ENCODE results near the gene SLC7A6.
"Not testable (repeated sequence)": the region's sequence is repeated elsewhere in the genome, so short reads cannot be mapped to it uniquely, and the experiment has no call there.

Gene SLC7A6

GRCh38 chr16:68284847-68285246, 20.5 kb downstream of the SLC7A6 start:
- FAIRE-seq: no peak

GRCh38 chr16:68285683-68286082, 21.4 kb downstream of the SLC7A6 start:
- no peak for FAIRE-seq

- no peak for FAIRE-seq
These were observed 22.1 kb downstream of the SLC7A6 start for GRCh38 chr16:68286153-68287074.

- FAIRE-seq: no peak
These were observed 23.2 kb downstream of the SLC7A6 start for GRCh38 chr16:68287276-68288251.

- no peak for FAIRE-seq
These were observed 23.9 kb downstream of the SLC7A6 start for GRCh38 chr16:68288252-68288650.

- not testable (repeated sequence) for FAIRE-seq
These were observed 24.5 kb downstream of the SLC7A6 start for GRCh38 chr16:68288796-68289195.

GRCh38 chr16:68289202-68289601, 24.9 kb downstream of the SLC7A6 start:
- FAIRE-seq: no peak

GRCh38 chr16:68289621-68290329, 25.4 kb downstream of the SLC7A6 start:
- no peak for FAIRE-seq

- FAIRE-seq: no peak
These were observed 26.1 kb downstream of the SLC7A6 start for GRCh38 chr16:68290450-68290849.

- FAIRE-seq: no peak
These were observed 26.9 kb downstream of the SLC7A6 start for GRCh38 chr16:68291227-68291626.

- FAIRE-seq: no peak
These were observed 28.1 kb downstream of the SLC7A6 start for GRCh38 chr16:68292425-68292824.

GRCh38 chr16:68296291-68296690, 32.0 kb downstream of the SLC7A6 start:
- no peak for FAIRE-seq

- no peak for FAIRE-seq
These were observed 32.4 kb downstream of the SLC7A6 start for GRCh38 chr16:68296693-68297092.

GRCh38 chr16:68297908-68298307, 33.6 kb downstream of the SLC7A6 start:
- no peak for FAIRE-seq

- no peak for FAIRE-seq
These were observed 34.0 kb downstream of the SLC7A6 start for GRCh38 chr16:68298312-68298711.

- no peak for FAIRE-seq
These were observed 34.7 kb downstream of the SLC7A6 start for GRCh38 chr16:68298907-68299561.

GRCh38 chr16:68299571-68300453, 35.5 kb downstream of the SLC7A6 start:
- FAIRE-seq: no peak

- no peak for FAIRE-seq
These were observed 36.6 kb downstream of the SLC7A6 start for GRCh38 chr16:68300734-68301459.

- no peak for FAIRE-seq
These were observed 42.3 kb downstream of the SLC7A6 start for GRCh38 chr16:68306633-68307032.

- FAIRE-seq: no peak
These were observed 45.5 kb downstream of the SLC7A6 start for GRCh38 chr16:68309799-68310198.

- FAIRE-seq: no peak
These were observed 46.1 kb downstream of the SLC7A6 start for GRCh38 chr16:68310437-68310773.
